NOMO-1 (cell line): Measurements from ENCODE around the gene MALT1.

Experiments
- DNase-seq, 2 experiments: peaks; one replicate each; lab custom pipeline; 2025; ENCODE audit not compliant: unreplicated experiment in 2 of 2; lab: John Stamatoyannopoulos, UW

The MALT1 gene

DNA sequence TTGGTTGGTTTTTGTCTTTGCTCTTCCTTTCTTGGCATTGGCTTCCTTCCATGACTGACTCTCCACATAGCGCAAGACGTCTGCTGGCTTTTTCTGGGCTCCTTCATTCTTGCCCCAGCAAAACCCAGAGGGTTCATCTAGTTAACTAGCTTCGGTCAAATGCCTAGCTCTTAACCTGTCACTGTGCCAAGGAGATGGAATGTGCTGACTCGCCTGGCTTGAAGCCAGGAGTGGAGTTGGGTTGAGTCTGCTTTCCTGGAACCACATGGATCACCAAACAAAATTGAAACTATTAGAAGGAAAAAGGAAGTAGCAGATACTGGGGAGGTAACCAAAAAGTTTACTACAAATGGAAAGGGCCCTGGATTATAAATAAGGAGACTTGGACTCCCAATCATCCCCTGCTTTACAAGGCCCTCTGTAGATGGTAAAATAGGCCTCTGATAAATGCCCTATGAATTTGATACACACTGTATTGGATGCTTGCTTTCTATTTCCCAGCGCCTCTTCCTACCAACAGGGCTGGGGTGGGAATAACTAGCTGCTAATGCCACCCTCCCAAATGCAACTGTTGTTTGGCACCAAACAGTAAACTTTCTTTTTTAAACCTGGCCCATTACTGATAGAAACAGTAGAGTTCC lies 11.3 kb downstream of the MALT1 start:
- DNase-seq = no peak

DNA sequence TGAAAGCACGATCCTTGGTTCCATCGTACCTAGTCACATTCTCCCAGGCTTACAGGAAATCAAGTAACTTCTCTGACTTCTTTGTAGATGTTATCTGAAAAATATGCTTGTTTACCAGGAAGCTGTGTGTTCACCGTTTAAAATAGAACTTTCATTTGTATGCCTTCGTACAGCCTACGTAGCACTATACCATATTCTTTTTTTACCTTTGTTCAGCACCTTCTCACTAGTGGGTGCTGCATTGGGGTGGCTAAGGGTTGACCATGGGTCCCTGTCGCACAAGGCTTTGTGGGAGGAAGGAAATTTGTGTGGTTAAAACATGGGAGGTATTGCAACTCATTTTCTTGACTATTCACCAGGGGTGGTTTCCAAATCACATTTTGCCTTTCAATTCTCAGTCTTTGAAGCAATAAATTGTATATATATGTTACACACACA lies 16.6 kb downstream of the MALT1 start:
- DNase-seq = no peak

DNA sequence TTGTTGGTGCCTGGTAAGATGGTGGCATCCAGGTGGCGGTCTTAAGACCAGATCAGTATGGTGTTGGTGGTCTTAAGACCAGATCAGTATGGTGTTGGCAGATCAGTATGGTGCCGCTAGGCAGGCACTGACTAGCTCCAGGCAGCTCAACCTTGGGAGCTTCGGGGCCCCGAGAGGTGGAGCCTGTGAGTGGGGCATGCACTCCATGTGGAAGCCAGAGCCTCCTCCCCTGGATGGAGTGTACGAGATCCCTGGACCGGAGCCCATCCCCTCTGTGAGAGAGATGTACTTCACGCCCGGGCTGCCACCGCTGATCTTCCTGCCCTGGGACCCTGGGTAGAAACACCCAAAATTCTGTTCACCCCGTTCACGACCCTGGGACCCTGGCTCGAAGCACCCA lies 19.0 kb downstream of the MALT1 start:
- no peak for DNase-seq

DNA sequence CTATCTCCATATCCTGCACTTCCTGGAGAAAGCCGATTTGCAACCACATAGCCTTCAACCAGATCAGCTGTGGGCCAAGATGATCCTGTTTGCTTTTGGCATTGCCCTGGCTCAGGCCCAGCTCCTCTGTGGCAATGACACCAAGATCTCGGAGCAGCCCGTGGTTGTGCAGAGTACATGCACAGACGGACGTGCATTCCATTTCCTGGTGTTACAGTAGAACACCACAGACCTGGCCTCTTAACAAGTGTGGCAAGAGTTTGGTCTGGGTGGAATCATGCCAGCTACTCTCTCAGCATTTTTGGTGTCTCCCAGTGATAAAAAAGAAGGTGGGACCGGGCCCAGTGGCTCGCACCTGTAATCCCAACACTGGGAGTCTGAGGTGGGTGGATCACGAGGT lies 20.0 kb downstream of the MALT1 start:
- no peak for DNase-seq

DNA sequence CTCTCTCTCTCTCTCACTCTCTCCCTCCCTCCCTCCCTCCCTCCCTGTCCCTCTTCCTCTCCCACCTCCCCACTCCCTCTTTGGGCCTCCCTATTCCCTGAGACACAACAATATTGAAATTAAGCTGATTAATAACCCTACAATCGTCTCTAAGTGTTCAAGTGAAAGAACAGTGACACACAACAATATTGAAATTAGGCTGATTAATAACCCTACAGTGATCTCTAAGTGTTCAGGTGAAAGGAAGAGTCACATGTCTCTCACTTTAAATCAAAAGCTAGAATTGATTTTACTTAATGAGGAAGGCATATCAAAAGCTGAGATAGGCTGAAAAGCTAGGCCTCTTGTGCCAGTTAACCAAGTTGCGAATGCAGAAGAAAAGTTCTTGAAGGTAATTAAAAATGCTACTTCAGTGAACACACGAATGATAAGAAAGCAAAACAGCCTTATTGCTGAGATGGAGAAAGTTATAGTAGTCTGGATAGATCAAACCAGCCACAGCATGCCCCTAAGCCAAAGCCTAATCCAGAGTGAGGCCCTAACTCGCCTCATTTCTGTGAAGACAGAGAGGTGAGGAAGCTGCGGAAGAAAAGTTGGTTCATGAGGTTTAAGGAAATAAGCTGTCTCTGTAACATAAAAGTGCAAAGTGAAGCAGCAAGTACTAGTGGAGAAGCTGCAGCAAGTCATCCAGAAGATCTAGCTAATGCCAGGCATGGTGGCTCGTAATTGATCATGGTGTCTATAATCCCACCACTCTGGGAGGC lies 21.3 kb downstream of the MALT1 start:
- DNase-seq = no peak

DNA sequence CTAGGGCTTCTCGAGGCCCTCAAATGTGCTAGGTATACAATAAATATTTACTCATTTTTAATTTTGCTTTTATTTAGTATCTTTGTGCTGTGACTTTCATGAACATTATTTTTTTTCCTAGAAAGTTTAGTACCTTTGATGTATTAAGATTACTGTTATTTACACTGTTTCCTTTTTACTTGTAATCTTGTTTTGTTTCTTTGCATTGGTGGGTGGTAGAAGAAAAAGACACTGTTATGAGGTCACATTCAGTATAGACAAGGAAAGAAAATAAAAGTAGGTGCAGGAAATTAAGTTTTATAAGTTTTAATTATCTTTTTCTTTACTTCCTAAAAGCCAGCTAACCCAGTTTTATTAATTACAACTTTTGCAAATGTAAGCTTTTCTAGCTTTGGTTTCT lies 23.0 kb downstream of the MALT1 start:
- DNase-seq = no peak

DNA sequence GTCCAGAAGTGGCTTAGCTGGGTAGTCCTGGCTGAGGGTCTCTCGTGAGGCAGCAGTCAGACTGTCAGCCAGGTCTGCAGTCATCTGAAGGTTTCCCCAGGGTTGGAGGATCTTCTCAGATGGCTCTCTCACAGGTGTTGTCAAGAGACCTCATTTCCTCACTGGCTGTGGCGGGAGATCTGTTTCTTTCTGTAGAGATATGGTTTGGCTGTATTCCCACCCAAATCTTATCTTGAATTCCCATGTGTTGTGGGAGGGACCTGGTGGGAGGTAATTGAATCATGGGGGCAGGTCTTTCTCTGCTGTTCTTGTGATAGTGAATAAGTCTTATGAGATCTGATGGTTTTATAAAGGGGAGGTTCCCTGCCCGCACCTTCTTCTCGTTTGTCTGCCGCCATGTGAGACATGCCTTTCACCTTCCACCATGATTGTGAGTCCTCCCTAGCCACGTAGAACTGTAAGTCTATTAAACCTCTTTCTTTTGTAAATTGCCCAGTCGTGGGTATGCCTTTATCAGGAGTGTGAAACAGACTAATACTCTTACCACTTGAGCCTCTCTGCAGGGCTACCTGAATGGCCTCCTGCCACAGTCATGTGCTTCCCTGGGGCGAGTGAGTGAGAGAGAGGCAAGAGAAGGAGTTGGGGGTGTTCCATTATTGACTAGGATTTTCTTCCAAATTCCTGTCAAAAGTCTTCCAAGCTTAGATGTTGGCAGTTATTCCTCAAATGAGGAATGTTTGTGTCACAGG lies 23.6 kb downstream of the MALT1 start:
- DNase-seq = no peak

DNA sequence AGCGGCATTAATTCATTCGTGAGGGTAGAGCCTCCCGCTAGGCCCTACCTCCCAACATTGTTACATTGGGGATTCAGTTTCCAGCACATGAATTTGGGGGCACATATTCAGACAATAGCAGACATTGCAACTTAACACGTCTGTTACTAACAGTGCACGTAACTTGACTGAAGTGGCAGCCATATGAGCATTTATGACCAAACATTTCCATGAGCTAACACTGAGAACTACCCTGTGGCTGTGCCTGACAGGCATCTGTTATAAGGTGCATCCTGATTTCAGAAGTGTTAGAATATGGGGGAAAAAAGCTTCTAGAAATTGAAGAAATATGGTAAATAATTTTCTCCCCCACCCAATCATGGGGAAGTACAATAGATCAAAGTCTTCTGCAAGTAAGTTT lies 24.5 kb downstream of the MALT1 start:
- no peak for DNase-seq

DNA sequence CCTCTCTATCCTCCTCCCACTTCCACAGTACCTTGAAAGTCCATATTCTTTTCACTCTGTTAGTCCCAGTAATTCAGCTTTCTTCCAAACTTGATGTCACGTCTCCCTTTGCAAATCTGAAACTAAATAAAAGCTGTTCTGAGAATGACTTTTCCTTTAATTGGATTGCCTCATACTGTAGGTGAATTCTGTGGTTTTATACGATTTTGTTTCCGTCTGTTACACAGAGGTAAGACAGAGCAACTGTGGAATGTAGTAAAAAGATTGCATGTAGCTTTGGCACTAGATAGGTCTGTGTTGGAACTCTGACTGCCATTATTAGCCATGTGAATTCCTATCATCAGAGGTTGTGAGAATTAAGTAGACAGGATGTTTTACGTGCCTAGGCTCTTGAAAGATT lies 25.9 kb downstream of the MALT1 start:
- DNase-seq = no peak

DNA sequence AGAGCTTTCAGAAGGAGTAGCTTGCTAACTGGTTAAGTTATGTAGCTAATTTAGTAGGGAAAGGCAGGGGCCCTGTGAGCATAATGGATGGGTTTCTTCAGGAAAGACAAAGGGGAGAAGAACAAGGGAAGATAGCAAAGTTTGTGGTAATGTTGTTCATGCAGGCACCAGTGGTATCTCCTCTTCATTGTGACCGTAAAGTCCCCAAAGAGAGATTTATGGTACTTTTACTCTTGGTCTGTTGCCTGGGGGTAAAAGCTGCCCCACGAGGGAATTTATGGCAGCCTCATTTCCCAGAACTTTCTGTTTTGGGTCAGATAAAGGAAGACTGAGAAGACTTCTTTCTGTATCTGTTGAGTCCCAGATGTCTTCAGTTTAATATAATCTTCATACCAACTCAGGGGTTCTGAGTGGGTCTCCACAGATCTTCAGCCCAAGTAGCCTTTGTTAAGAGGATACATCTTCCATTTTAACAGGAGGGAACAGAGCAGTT lies 27.5 kb downstream of the MALT1 start:
- no peak for DNase-seq

DNA sequence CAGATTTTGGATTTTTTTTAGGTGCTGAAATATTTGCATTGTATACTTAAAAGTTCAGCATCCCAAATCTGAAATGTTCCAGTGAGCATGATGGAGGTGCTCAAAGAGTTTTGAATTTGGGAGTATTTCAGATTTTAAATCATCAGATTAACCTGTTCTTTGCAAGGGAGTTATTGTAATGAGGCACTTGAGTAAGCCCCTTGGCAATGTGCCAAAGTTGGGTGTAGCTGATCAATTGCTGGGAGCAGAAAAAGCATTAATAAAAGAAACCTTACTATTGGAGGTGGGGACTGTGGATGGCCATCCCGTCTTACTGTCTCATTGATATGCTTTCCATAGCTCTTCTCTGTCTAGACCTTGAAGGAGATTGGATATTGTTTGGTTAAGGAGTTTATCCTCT lies 28.3 kb downstream of the MALT1 start:
- DNase-seq = no peak

DNA sequence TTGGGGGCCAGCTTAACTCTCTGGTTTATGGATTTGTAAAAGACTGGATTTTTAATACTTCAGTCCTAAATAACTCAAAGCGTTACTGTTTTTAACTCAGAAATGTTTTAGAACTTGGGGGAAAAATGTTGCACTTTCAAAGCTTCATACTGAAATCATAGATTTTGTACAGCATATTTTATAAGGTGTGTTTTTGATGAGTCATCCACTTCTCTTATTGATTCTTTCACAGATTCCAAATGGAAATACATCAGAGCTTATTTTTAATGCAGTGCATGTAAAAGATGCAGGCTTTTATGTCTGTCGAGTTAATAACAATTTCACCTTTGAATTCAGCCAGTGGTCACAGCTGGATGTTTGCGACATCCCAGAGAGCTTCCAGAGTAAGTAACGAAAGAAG lies 28.9 kb downstream of the MALT1 start:
- DNase-seq = no peak

DNA sequence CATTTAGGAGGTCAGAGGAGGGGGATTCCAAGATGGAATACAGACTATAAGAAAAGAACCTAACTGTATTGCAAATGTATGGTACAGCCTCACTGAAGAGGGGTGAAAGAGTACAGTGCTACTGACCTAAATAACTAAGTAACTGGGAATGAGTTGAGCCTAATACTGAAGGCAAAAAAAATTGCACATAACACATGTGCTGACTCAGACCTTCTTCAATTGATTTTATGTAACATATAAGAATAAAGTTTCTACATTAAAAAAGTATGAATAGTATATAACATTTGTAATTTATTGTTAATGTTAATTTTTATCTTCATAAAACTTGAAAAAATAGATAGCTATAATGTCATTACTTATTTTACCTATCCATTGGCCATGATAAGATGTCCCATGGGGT lies 41.7 kb downstream of the MALT1 start:
- no peak for DNase-seq

DNA sequence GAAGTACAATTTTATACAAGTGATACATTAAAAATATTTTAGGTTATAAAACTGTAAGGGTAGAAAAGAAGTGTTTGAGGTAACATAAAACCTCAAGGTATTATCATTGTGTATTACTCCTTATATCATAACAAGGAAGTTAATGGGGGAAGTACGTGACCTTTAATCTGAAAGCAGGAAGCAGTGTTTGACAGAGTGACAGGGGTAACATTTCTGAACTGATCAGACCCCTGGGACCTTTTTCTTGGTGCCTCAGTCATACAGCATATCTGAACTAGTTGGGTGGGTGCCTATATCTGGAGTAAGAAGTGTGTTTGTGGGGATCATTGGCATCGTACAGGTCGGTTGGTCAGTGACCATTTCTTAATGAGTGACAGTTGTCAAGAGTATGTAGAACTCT lies 43.0 kb downstream of the MALT1 start:
- DNase-seq = peak in 1 of 2 experiments; percentile 9

DNA sequence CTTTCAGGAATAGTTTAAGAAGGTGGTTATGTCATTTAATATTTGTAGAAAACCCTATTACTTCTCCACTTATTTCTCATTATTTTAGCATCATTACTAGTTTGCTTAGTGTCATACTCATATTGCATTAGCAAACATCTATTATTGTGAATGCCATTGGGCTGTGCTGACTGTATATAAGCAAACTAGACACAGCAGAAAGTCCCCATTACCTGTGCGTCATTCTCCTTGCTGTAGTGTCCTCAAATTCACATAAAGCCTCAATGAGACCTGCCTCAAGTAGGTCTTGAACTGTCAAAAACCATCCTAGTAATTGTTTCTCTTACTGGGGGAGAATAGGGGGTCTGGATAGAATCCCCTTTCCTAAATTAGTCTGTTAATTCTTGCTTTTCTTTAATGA lies 43.6 kb downstream of the MALT1 start:
- no peak for DNase-seq

DNA sequence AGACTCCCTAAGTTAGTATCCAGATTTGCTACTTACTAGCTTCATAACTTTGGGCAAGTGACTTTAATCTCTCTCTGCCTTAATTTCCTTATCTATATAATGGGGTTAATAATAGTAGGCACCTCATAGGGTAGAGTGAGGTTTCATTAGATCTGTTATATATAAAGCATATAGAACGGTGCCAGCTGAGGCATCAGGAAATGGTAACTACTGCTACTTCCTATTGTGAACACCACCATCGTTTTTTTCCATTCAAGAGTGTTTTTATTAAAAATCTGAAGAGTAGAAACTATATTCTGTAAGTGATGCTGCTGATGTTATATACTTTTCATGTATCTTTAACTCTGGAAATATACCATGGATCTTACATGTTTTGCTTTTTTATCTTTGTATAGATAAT lies 44.3 kb downstream of the MALT1 start:
- no peak for DNase-seq

DNA sequence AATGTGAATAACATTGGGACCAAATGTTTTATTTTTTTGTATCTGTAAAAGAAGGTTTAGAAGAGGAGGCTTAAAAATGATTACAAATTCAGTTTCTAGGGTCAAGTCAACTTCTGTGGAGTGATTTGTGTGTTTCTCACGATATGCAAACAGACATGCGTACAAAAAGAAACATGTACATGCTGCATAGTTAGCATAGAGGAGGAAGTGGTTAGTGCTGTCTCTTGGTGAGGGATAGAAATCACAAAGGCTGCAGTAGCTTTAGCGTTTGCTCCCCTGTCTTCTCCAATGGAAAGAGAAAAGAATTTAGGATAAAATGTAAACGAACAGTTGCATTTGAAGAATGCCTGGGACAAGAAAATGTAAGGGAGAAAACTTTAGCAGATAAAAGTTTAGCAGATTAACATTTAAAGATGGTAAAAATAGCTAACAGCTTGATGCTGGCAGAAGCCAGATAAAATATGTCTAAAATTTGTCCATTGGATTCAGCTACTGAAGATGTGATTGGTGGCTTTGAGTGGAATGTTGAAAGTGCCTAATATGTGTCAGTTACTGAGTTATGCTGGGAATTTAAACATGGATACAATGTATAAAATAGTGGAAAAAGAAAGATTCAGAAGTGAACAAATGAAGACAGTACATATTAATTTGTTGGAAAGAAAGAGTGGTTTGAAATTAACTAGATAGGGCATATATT lies 44.9 kb downstream of the MALT1 start:
- no peak for DNase-seq

DNA sequence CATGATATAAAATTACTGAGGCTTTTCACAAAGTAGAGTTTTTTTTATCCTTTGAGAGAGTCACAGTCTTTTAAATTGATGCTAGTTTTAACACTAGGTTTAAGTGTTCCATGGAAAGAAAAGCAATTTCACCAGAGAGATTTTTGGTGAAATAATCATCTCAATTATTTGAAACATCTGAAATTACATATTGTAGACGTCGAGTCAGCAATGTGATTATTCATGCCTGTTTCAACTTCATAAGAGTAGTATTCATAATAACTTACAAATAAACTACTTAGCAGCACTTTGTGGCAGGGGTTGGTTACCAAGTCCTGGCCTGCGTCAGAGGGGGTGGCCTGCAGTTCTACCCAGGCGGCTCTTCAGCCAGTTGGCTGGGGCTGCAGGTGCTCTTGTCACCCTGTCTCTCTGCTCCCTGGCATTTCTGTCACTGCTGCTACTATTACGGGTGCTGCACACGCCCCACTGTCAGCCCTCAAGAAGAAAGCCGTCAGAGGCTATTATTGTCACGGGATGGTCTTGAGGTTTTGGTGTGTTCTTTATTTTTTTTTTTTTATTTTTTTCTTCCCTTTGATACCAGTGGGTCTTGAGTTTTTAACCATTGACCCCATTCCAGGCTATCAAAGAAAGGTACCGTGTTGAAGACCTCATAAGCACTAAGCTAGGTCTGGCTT lies 50.4 kb downstream of the MALT1 start:
- no peak for DNase-seq

DNA sequence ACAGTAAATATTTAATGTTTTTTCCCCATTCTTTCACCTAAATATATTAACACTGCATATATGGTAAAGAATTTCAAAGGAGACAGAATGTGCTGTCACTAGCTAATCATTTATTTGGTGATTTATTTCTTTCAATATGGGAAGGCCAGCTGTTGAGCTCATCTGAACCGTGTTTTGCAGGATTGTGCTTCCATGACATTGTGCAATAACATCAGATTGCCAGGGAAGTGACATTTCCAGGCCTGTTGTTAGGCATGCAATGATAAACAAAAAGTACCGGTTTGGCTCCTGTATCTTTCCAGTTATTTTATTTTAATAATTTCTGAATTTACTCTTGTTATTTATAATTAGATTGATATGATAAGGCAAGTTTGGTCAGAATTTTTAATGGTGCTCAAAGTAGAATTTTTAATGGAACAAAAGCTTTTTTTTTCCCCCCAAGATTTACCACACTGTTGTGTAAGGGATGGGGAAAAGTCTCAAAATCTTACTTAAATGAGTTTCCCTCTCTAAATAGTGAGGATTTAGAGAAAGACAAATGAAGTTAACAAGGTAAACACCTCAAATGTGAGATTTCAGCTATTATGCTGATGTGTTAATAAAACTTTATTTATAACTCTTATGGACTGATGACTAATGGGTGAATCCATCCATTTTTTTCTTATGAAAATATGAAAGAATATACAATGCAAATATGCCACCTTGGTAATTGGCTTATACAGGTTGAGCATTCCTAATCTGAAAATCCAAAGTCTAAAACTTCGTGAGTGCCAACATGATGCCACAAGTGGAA lies 52.7 kb downstream of the MALT1 start:
- no peak for DNase-seq

DNA sequence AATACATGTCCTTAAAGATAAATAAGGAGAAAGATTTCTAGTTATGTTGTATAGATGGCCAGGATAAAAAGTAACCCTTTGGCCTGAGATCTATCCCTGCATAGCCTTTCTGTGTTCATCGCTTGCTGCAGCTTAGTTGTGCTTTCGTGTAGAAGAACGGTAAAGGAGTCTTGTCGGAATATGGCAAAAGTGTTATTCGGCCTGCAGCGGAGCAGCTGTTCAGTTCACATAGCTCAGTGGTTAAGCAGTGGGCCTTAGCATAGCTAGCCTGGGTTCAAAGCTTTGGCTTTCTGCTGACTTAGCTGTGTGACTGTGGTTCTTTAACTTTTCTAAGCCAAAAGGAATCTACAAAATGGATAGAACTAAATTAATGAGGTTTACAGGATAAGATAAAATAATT lies 55.4 kb downstream of the MALT1 start:
- no peak for DNase-seq
